Measurements from ENCODE around the gene PCDH9.

DNA sequence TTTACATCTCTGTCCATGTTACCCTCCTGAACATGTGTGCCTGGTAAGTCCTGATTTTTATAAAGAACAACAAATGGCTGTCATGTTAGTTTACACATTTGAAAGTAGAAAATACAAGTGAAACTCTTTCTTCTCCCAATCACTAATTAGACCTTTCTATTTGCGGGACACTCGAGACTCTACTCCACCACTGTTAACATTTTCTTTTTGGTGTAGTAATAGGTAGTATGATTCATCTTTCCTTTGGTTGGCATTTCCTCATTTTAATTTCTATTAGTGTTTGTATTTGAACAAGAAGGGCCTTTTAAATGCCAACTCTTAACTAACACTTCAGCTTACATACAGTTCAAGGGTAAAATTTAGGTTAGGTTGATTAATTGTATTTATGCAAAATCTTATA lies 371.1 kb downstream of the PCDH9 start:
- TF ChIP-seq, protein P1, sequence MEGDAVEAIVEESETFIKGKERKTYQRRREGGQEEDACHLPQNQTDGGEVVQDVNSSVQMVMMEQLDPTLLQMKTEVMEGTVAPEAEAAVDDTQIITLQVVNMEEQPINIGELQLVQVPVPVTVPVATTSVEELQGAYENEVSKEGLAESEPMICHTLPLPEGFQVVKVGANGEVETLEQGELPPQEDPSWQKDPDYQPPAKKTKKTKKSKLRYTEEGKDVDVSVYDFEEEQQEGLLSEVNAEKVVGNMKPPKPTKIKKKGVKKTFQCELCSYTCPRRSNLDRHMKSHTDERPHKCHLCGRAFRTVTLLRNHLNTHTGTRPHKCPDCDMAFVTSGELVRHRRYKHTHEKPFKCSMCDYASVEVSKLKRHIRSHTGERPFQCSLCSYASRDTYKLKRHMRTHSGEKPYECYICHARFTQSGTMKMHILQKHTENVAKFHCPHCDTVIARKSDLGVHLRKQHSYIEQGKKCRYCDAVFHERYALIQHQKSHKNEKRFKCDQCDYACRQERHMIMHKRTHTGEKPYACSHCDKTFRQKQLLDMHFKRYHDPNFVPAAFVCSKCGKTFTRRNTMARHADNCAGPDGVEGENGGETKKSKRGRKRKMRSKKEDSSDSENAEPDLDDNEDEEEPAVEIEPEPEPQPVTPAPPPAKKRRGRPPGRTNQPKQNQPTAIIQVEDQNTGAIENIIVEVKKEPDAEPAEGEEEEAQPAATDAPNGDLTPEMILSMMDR (IDR thresholded peaks at IDR 0.05), result no peak
- TF ChIP-seq POLR2AphosphoS5 (IDR thresholded peaks at IDR 0.05; ENCODE audit: low read depth, low read length) (no peak), SIN3A (IDR thresholded peaks at IDR 0.05; ENCODE audit: borderline replicate concordance, insufficient read depth, low read depth, low read length) (no peak)
